Measurements from ENCODE around the gene PLCXD1. TPM values are rescaled to one million over a fixed set of nuclear protein-coding genes. Genes with fewer than 3 reads are reported as not detected.

The PLCXD1 gene
- total and polyA plus RNA-seq, 7 donors, result 2.5 to 29.8 (median 5.1) TPM

GRCh38 chrX:337331-337831, 56.2 kb downstream of the PLCXD1 start:
- WGBS, 2 donors, result 90 to 91% methylated on average over 38 of the region's 38 CpGs
- Histone ChIP-seq H3K4me3 (no peak overlapping the region), H3K27me3 (peaks cover 0 to 3% (median 0%) of the 10 kb centered on the region in 3 donors), H3K9me3 (no peaks in the 10 kb centered on the region), H3K27ac (no peak overlapping the region), H3K4me1 (no peaks in the 10 kb centered on the region), H3K36me3 (peaks cover 0 to 6% (median 0%) of the 10 kb centered on the region in 4 donors)
- intact Hi-C loops (cut with DNase I), result no loop called here
- TF ChIP-seq POLR2AphosphoS5 (IDR thresholded peaks at IDR 0.05), result no peak
- no peak for TF ChIP-seq CTCF (IDR thresholded peaks at IDR 0.05)
- no peak for TF ChIP-seq POLR2A (IDR thresholded peaks at IDR 0.05)
- no peak for TF ChIP-seq EP300 (IDR thresholded peaks at IDR 0.05)
- peak; percentile 57 for DNase-seq

GRCh38 chrX:338281-338835, 57.2 kb downstream of the PLCXD1 start:
- H3K27ac ChIP-seq, result no peak overlapping the region
- H3K9me3 ChIP-seq, result no peaks in the 10 kb centered on the region
- no peaks in the 10 kb centered on the region for H3K36me3 ChIP-seq
- intact Hi-C loops (cut with DNase I), result no loop called here
- H3K4me3 ChIP-seq, result no peak overlapping the region
- WGBS, 2 donors, result 92 to 93% methylated on average over 53 of the region's 53 CpGs
- no peaks in the 10 kb centered on the region for H3K27me3 ChIP-seq
- no peak for TF ChIP-seq EP300 (IDR thresholded peaks at IDR 0.05)
- no peak for TF ChIP-seq POLR2A (IDR thresholded peaks at IDR 0.05)
- TF ChIP-seq POLR2AphosphoS5 (IDR thresholded peaks at IDR 0.05), result no peak
- no peak for TF ChIP-seq CTCF (IDR thresholded peaks at IDR 0.05)
- DNase-seq, result peak; percentile 63
- no peaks in the 10 kb centered on the region for H3K4me1 ChIP-seq

GRCh38 chrX:338836-339400, 57.7 kb downstream of the PLCXD1 start:
- peak; percentile 40 for DNase-seq
- Histone ChIP-seq H3K9me3 (no peaks in the 10 kb centered on the region), H3K4me3 (no peak overlapping the region), H3K36me3 (no peaks in the 10 kb centered on the region), H3K27me3 (no peaks in the 10 kb centered on the region), H3K27ac (no peak overlapping the region), H3K4me1 (no peaks in the 10 kb centered on the region)
- TF ChIP-seq EP300 (IDR thresholded peaks at IDR 0.05) (no peak), POLR2A (IDR thresholded peaks at IDR 0.05) (no peak), POLR2AphosphoS5 (IDR thresholded peaks at IDR 0.05) (no peak), CTCF (IDR thresholded peaks at IDR 0.05) (no peak)
- 95 to 97% methylated on average over 44 of the region's 44 CpGs for WGBS, 2 donors
- intact Hi-C loops (cut with DNase I), result no loop called here

GRCh38 chrX:340121-340520, 58.9 kb downstream of the PLCXD1 start:
- TF ChIP-seq CTCF (IDR thresholded peaks at IDR 0.05), result no peak
- TF ChIP-seq EP300 (IDR thresholded peaks at IDR 0.05), result no peak
- TF ChIP-seq POLR2AphosphoS5 (IDR thresholded peaks at IDR 0.05), result no peak
- no peak for TF ChIP-seq POLR2A (IDR thresholded peaks at IDR 0.05)
- intact Hi-C loops (cut with DNase I), result no loop called here
- H3K27ac ChIP-seq, result no peak overlapping the region
- H3K4me1 ChIP-seq, result no peaks in the 10 kb centered on the region
- WGBS, 2 donors, result 89 to 92% methylated on average over 19 to 20 of the region's 24 CpGs
- no peaks in the 10 kb centered on the region for H3K9me3 ChIP-seq
- H3K27me3 ChIP-seq, result no peaks in the 10 kb centered on the region
- peak; percentile 58 for DNase-seq
- H3K36me3 ChIP-seq, result peaks cover 0 to 6% (median 2%) of the 10 kb centered on the region in 4 donors
- no peak overlapping the region for H3K4me3 ChIP-seq
